ENCODE measurements around the gene POLR2L.
A peak's percentile ranks its signal among the peaks of the same experiment; 100 is the strongest.

The POLR2L gene

GRCh38 chr11:792873-793272, 49.5 kb downstream of the POLR2L start:
- DNase-seq: no peak

GRCh38 chr11:792535-792821, 49.9 kb downstream of the POLR2L start:
- no peak for DNase-seq

GRCh38 chr11:791658-792534, 50.4 kb downstream of the POLR2L start:
- DNase-seq: no peak

GRCh38 chr11:790721-791564, 51.4 kb downstream of the POLR2L start:
- no peak for DNase-seq

- peak in 3 of 5 experiments; percentile 30 to 75 (median 32) for DNase-seq
These were observed 52.4 kb downstream of the POLR2L start, which contains the start of gene CEND1 for GRCh38 chr11:789943-790342. CEND1 (minus strand) TSS chr11:790090; CDS start chr11:788576, 1,514 bp downstream.

Measured in T-helper 2 cell (primary cell).